ENCODE measurements around the gene PGLYRP4. TPM values are rescaled to one million over a fixed set of nuclear protein-coding genes. Genes with fewer than 3 reads are reported as not detected.

PGLYRP4 gene
- total and polyA plus RNA-seq, 7 donors = not detected

GRCh38 chr1:153293480-153293775 is 55.2 kb downstream of the PGLYRP4 start:
- WGBS, 3 donors = 74 to 75% (median 74%) methylated on average over 7 of the region's 7 CpGs
- H3K4me3 ChIP-seq = no peak overlapping the region
- TF ChIP-seq CTCF (IDR thresholded peaks at IDR 0.05) = no peak
- H3K27me3 ChIP-seq (ENCODE audit: insufficient read depth in 3 of 3, low read length in 2 of 3) = peaks cover 0 to 24% (median 4%) of the 10 kb centered on the region in 3 donors
- ATAC-seq = no peak
- H3K36me3 ChIP-seq (ENCODE audit: insufficient read depth in 1 of 2, low read depth in 1 of 2) = no peaks in the 10 kb centered on the region
- no peaks in the 10 kb centered on the region for H3K9me3 ChIP-seq
- H3K4me1 ChIP-seq = no peaks in the 10 kb centered on the region
- no peak overlapping the region for H3K27ac ChIP-seq
- intact Hi-C loops (cut with DNase I) = no loop called here
- no peak for DNase-seq

- intact Hi-C loops (cut with DNase I) = no loop called here
- no peak for TF ChIP-seq CTCF (IDR thresholded peaks at IDR 0.05)
- Histone ChIP-seq H3K4me1 (no peaks in the 10 kb centered on the region), H3K9me3 (no peaks in the 10 kb centered on the region), H3K4me3 (no peak overlapping the region), H3K36me3 (ENCODE audit: insufficient read depth in 1 of 2, low read depth in 1 of 2) (no peaks in the 10 kb centered on the region), H3K27me3 (ENCODE audit: insufficient read depth in 3 of 3, low read length in 2 of 3) (peaks cover 0 to 24% (median 4%) of the 10 kb centered on the region in 3 donors), H3K27ac (no peak overlapping the region)
- ATAC-seq (no peak), DNase-seq (no peak)
- 49 to 55% (median 55%) methylated on average over 25 of the region's 25 CpGs for WGBS, 3 donors
Observed at GRCh38 chr1:153292740-153293479, 55.7 kb downstream of the PGLYRP4 start.

GRCh38 chr1:153292185-153292584 is 56.5 kb downstream of the PGLYRP4 start:
- Histone ChIP-seq H3K27me3 (ENCODE audit: insufficient read depth in 3 of 3, low read length in 2 of 3) (peaks cover 0 to 24% (median 4%) of the 10 kb centered on the region in 3 donors), H3K36me3 (ENCODE audit: insufficient read depth in 1 of 2, low read depth in 1 of 2) (no peaks in the 10 kb centered on the region)
- WGBS, 3 donors = 49 to 60% (median 58%) methylated on average over 8 of the region's 8 CpGs

GRCh38 chr1:153291514-153291913 is 57.1 kb downstream of the PGLYRP4 start:
- 86 to 87% (median 86%) methylated on average over 5 of the region's 5 CpGs for WGBS, 3 donors
- Histone ChIP-seq H3K36me3 (ENCODE audit: insufficient read depth in 1 of 2, low read depth in 1 of 2) (no peaks in the 10 kb centered on the region), H3K4me3 (no peak overlapping the region), H3K9me3 (no peaks in the 10 kb centered on the region), H3K27me3 (ENCODE audit: insufficient read depth in 3 of 3, low read length in 2 of 3) (peaks cover 0 to 25% (median 4%) of the 10 kb centered on the region in 3 donors), H3K4me1 (no peaks in the 10 kb centered on the region), H3K27ac (no peak overlapping the region)
- no peak for TF ChIP-seq CTCF (IDR thresholded peaks at IDR 0.05)
- ATAC-seq (no peak), DNase-seq (no peak)
- intact Hi-C loops (cut with DNase I) = no loop called here

More at GRCh38 chr1:153292185-153292584, 56.5 kb downstream of the PGLYRP4 start:
- H3K27ac ChIP-seq = no peak overlapping the region
- ATAC-seq (no peak), DNase-seq (no peak)
- intact Hi-C loops (cut with DNase I) = no loop called here
- H3K9me3 ChIP-seq = no peaks in the 10 kb centered on the region
- H3K4me3 ChIP-seq = no peak overlapping the region
- H3K4me1 ChIP-seq = no peaks in the 10 kb centered on the region
- no peak for TF ChIP-seq CTCF (IDR thresholded peaks at IDR 0.05)
